Naive thymus-derived CD4-positive, alpha-beta T cell (primary cell): ENCODE measurements around the gene LCA5. TPM values are rescaled to one million over a fixed set of nuclear protein-coding genes. Genes with fewer than 3 reads are reported as not detected.
"Not testable (repeated sequence)": the region's sequence is repeated elsewhere in the genome, so short reads cannot be mapped to it uniquely, and the experiment has no call there.

Source experiments
- ATAC-seq: fragments of 150-1000 bp; cut with Tn5 transposase; 2 replicates; pipeline ENCODE4 v1.10.0; 2021; ENCODE audit warnings: mild to moderate bottlenecking, moderate library complexity
- CTCF ChIA-PET: fragments of 350-600 bp; sonication (Branson Sonifier 250); formaldehyde crosslinking; loops from one replicate; lab custom pipeline; 2021; ENCODE audit warnings: antibody characterized with exemption; lab: Charles Lee
- POLR2A ChIA-PET: fragments of 350-600 bp; sonication (Branson Sonifier 250); formaldehyde crosslinking; loops from one replicate; lab custom pipeline; 2021; ENCODE audit warnings: antibody characterized with exemption, inconsistent platforms; lab: Charles Lee
- DNase-seq, 9 donors: peaks; one replicate each; pipeline versions ENCODE4 v3.0.0 to v3.0.0-alpha.2; 2020 to 2022; ENCODE audit warnings: mixed read lengths in 1 of 9
- H3K27ac ChIP-seq: one replicate; pipeline ENCODE4 v1.7.0; 2013; ENCODE audit warnings: mild to moderate bottlenecking, low read depth, low read length, moderate library complexity
- H3K27me3 ChIP-seq, 2 donors: one replicate each; pipeline ENCODE4 v1.7.0; 2013; ENCODE audit warnings: low read length in 2 of 2, mild to moderate bottlenecking in 2 of 2, moderate library complexity in 2 of 2; ENCODE audit not compliant: control insufficient read depth in 2 of 2, insufficient read depth in 2 of 2
- H3K36me3 ChIP-seq, 3 experiments: 1 replicate in 2 of 3; 2 replicates in 1 of 3; pipeline ENCODE4 v1.7.0; 2013; ENCODE audit warnings: low read length in 3 of 3, mild to moderate bottlenecking in 3 of 3, moderate library complexity in 1 of 3; ENCODE audit not compliant: insufficient read depth in 3 of 3, control insufficient read depth in 2 of 3
- H3K4me1 ChIP-seq, 2 donors: one replicate each; pipeline ENCODE4 v1.7.0; 2013; ENCODE audit warnings: low read length in 2 of 2, mild to moderate bottlenecking in 2 of 2, moderate library complexity in 1 of 2; ENCODE audit not compliant: control insufficient read depth in 2 of 2, insufficient read depth in 2 of 2
- H3K4me3 ChIP-seq: 2 replicates; pipeline ENCODE4 v1.7.0; 2013; ENCODE audit warnings: mild to moderate bottlenecking, low read length
- H3K9me3 ChIP-seq, 3 experiments: 1 replicate in 2 of 3; 2 replicates in 1 of 3; pipeline ENCODE4 v1.7.0; 2013; ENCODE audit warnings: low read length in 3 of 3; ENCODE audit not compliant: control insufficient read depth in 2 of 3
- H3K27ac Mint-ChIP-seq, 9 donors: one replicate each; pipeline ENCODE4 v1.8.0; 2020 to 2022; ENCODE audit warnings: mixed read lengths in 9 of 9, mild to moderate bottlenecking in 8 of 9, moderate library complexity in 5 of 9, inconsistent platforms in 2 of 9
- H3K27me3 Mint-ChIP-seq, 5 donors: one replicate each; pipeline ENCODE4 v1.8.0; 2021 to 2022; ENCODE audit warnings: mixed read lengths in 5 of 5, mild to moderate bottlenecking in 1 of 5
- H3K36me3 Mint-ChIP-seq, 5 donors: one replicate each; pipeline ENCODE4 v1.8.0; 2020 to 2022; ENCODE audit warnings: mixed read lengths in 5 of 5, mild to moderate bottlenecking in 3 of 5, inconsistent platforms in 1 of 5
- H3K4me1 Mint-ChIP-seq, 7 donors: one replicate each; pipeline ENCODE4 v1.8.0; 2020 to 2022; ENCODE audit warnings: mixed read lengths in 7 of 7, mild to moderate bottlenecking in 3 of 7, inconsistent platforms in 1 of 7
- H3K4me3 Mint-ChIP-seq, 10 donors: one replicate each; pipeline ENCODE4 v1.8.0; 2020 to 2022; ENCODE audit warnings: mild to moderate bottlenecking in 10 of 10, mixed read lengths in 10 of 10, moderate library complexity in 6 of 10, inconsistent platforms in 2 of 10
- H3K9me3 Mint-ChIP-seq, 11 donors: one replicate each; pipeline ENCODE4 v1.8.0; 2020 to 2022; ENCODE audit warnings: mixed read lengths in 11 of 11, mild to moderate bottlenecking in 4 of 11, inconsistent platforms in 1 of 11, moderate library complexity in 1 of 11
- intact Hi-C, 2 donors: fragments of 100-400 bp; cut with micrococcal nuclease; formaldehyde crosslinking; loops; one replicate each; pipeline ENCODE4 v1.15.1; 2023
- polyA plus RNA-seq, 2 donors: library from polyadenylated mRNA; unstranded; fragments of 300-500 nt; fragmentation: Illumina TruSeq; gene quantifications; one replicate each; pipeline ENCODE4 v1.2.3, GENCODE V29; 2021
- total RNA-seq, 6 experiments: library from RNA in 5 of 6; stranded (reverse) in 5 of 6; gene quantifications; 1 replicate in 5 of 6; 2 replicates in 1 of 6; pipeline ENCODE4 v1.2.3 and lab custom pipeline; 2021 to 2026

LCA5 gene
- total and polyA plus RNA-seq, 7 experiments from 2014 or later = 0.10 to 0.65 (median 0.30) TPM

GRCh38 chr6:79543886-79544285 is 6.7 kb upstream of the LCA5 start:
- Mint-ChIP-seq H3K27ac (peak overlapping the region in 1 of 9 donors; percentile 42), H3K9me3 (no peaks in the 10 kb centered on the region), H3K4me3 (no peak overlapping the region), H3K36me3 (peaks cover 0 to 16% (median 4%) of the 10 kb centered on the region in 5 donors), H3K27me3 (peaks cover 0 to 3% (median 0%) of the 10 kb centered on the region in 5 donors), H3K4me1 (peaks cover 0 to 18% (median 2%) of the 10 kb centered on the region in 7 donors)
- H3K36me3 ChIP-seq = no peaks in the 10 kb centered on the region
- ChIA-PET POLR2A (no interaction called here), CTCF (no interaction called here)
- H3K27me3 ChIP-seq = no peaks in the 10 kb centered on the region
- intact Hi-C loops = no loop called here
- no peaks in the 10 kb centered on the region for H3K4me1 ChIP-seq
- H3K9me3 ChIP-seq = no peaks in the 10 kb centered on the region
- ATAC-seq (no peak), DNase-seq (no peak)
- H3K27ac ChIP-seq = no peak overlapping the region
- no peak overlapping the region for H3K4me3 ChIP-seq

DNA sequence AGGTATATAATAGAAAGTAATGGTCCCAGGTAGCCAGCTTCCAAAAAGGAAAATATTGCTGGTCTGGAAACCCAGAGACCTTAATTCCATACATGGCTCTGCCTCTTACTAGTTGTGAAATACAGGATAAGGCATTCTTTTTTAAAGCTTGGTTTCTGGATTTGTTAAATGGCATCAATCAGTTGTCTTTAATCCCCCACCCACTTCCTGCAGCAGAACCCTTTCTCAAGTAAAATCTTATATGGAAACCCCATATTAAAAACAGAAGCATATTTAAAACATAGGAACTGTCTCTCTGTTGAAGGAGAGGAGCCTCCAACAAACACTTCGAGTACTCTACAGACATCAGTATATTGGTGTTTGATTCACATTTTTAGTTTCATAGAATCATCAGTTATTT is 6.2 kb upstream of the LCA5 start:
- no peaks in the 10 kb centered on the region for H3K4me1 ChIP-seq
- no peaks in the 10 kb centered on the region for H3K27me3 ChIP-seq
- DNase-seq = no peak
- no peaks in the 10 kb centered on the region for H3K9me3 Mint-ChIP-seq
- H3K27ac ChIP-seq = no peak overlapping the region
- H3K36me3 ChIP-seq = no peaks in the 10 kb centered on the region
- peaks cover 0 to 18% (median 2%) of the 10 kb centered on the region in 7 donors for H3K4me1 Mint-ChIP-seq
- CTCF ChIA-PET = no interaction called here
- POLR2A ChIA-PET = no interaction called here
- no peaks in the 10 kb centered on the region for H3K9me3 ChIP-seq
- H3K27ac Mint-ChIP-seq = no peak overlapping the region
- intact Hi-C loops = no loop called here
- peaks cover 0 to 3% (median 0%) of the 10 kb centered on the region in 5 donors for H3K27me3 Mint-ChIP-seq
- H3K4me3 ChIP-seq = no peak overlapping the region
- peaks cover 0 to 16% (median 4%) of the 10 kb centered on the region in 5 donors for H3K36me3 Mint-ChIP-seq
- no peak overlapping the region for H3K4me3 Mint-ChIP-seq
- ATAC-seq = no peak

DNA sequence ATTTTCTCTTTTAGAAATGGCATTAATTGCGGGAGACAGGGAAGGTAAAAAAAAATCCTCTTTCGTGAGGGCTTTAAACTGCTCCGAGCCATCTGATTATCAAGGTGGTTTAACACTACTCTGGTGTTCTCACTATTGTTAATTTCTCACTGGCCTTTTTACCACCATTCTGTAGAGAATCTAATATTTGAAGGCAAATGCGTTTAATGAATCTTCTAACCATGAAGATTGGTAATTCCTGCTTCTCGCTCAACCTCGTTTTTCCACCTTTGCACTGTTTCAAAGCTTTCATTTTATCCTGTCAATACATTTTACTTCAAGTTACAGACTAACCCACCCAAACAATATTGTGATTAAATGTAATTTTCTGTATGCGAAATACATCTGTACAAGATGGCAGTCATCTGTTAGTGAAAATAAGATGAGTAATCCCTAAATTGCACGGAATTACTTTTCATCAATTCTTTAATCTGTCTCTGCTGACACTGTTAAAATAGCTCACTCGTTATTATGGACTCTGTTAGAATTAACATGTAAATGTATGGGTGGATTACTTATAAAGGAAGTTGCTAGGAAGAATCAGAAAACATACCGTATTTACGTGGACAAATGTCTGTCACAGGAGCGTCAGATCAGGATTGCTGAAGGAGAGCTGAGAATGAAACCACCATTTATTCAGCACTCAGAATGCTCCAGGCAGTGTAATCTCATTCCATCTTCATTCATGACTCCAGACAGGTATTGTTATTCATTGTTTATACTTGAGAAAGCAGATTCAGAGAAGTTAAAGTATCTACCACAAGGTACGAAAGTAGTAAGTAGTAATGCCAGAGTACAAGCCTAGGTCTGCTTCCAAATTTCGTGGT is 1.1 kb upstream of the LCA5 start:
- Histone ChIP-seq H3K27me3 (peaks cover 0 to 4% of the 10 kb centered on the region in 2 donors), H3K36me3 (no peaks in the 10 kb centered on the region), H3K9me3 (no peaks in the 10 kb centered on the region), H3K27ac (no peak overlapping the region), H3K4me1 (peaks cover 4 to 6% of the 10 kb centered on the region in 2 donors), H3K4me3 (no peak overlapping the region)
- POLR2A ChIA-PET = no interaction called here
- Mint-ChIP-seq H3K27me3 (peaks cover 0 to 20% (median 6%) of the 10 kb centered on the region in 5 donors), H3K4me1 (peaks cover 0 to 7% (median 0%) of the 10 kb centered on the region in 7 donors), H3K27ac (no peak overlapping the region), H3K4me3 (no peak overlapping the region), H3K9me3 (no peaks in the 10 kb centered on the region), H3K36me3 (peaks cover 0 to 8% (median 4%) of the 10 kb centered on the region in 5 donors)
- DNase-seq (peak in 1 of 9 donors; percentile 0), ATAC-seq (no peak)
- CTCF ChIA-PET = no interaction called here
- intact Hi-C loops = loop anchor here in 1 of 2 donors (10.0 kb wide), 1 partner anchor 566 kb away; the partner anchor contains the start of gene BCKDHB

DNA sequence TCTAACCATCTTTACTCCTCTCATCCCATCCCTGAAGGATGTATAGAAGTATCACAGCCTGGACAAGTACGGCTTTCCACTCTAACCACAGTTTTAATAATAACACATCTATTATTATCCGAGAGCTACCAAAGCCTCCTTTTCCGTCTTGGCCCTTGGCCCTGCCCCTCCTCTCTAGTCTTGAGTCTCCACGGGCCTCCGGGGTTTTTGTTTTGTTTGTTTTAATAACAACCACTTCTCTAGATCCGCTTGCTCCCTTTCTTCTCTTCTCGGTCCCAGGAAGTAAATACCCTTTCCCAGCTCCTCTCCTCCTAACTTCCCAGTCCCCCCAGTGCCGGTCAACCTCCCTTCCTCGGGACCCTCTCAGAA is 661 bp downstream of the LCA5 start:
- POLR2A ChIA-PET = interaction anchor here (1.9 kb wide), 1 partner anchor 458 kb away, joined by 6 read pairs; the partner anchor contains the start of gene PHIP
- Histone ChIP-seq H3K4me3 (peak overlapping the region; percentile 72), H3K9me3 (no peaks in the 10 kb centered on the region), H3K36me3 (no peaks in the 10 kb centered on the region), H3K4me1 (peaks cover 4 to 6% of the 10 kb centered on the region in 2 donors), H3K27me3 (peaks cover 0 to 4% of the 10 kb centered on the region in 2 donors), H3K27ac (peak overlapping the region; percentile 50)
- Mint-ChIP-seq H3K9me3 (no peaks in the 10 kb centered on the region), H3K36me3 (peaks cover 0 to 4% (median 4%) of the 10 kb centered on the region in 5 donors), H3K27ac (no peak overlapping the region), H3K4me3 (no peak overlapping the region), H3K4me1 (peaks cover 0 to 7% (median 0%) of the 10 kb centered on the region in 7 donors), H3K27me3 (peaks cover 0 to 20% (median 6%) of the 10 kb centered on the region in 5 donors)
- ATAC-seq (no peak), DNase-seq (no peak)
- CTCF ChIA-PET = interaction anchor here (0.6 to 1.7 kb wide), 2 partner anchors 32 to 136 kb away, joined by 3 to 4 read pairs; no protein-coding TSS in a partner anchor
- intact Hi-C loops = loop anchor here in 1 of 2 donors (2.0 to 10.0 kb wide), 2 partner anchors 568 to 670 kb away; partner anchors contain the start of genes BCKDHB and IRAK1BP1

DNA sequence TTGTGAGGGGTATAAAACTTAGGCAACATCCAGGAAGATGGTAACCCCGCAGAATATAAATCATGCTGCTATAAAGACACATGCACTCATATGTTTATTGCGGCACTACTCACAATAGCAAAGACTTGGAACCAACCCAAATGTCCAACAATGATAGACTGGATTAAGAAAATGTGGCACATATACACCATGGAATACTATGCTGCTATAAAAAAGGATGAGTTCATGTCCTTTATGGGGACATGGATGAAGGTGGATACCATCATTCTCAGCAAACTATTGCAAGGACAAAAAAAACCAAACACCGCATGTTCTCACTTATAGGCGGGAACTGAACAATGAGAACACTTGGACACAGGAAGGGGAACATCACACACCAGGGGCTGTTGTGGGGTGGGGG is 7.7 kb downstream of the LCA5 start:
- POLR2A ChIA-PET, H3K9me3 ChIP-seq, H3K4me1 Mint-ChIP-seq, H3K4me3 ChIP-seq, H3K27me3 Mint-ChIP-seq, H3K36me3 Mint-ChIP-seq, intact Hi-C loops, H3K4me3 Mint-ChIP-seq, H3K27ac Mint-ChIP-seq, ATAC-seq, H3K36me3 ChIP-seq, DNase-seq, H3K27me3 ChIP-seq, H3K9me3 Mint-ChIP-seq, CTCF ChIA-PET, H3K4me1 ChIP-seq, H3K27ac ChIP-seq: not testable (repeated sequence)

- Histone ChIP-seq H3K4me3 (no peak overlapping the region), H3K4me1 (no peaks in the 10 kb centered on the region), H3K27ac (no peak overlapping the region), H3K27me3 (no peaks in the 10 kb centered on the region), H3K36me3 (no peaks in the 10 kb centered on the region), H3K9me3 (no peaks in the 10 kb centered on the region)
- Mint-ChIP-seq H3K4me3 (no peak overlapping the region), H3K27me3 (no peaks in the 10 kb centered on the region), H3K27ac (no peak overlapping the region), H3K9me3 (peaks cover 0 to 5% (median 0%) of the 10 kb centered on the region in 11 donors), H3K4me1 (no peaks in the 10 kb centered on the region), H3K36me3 (no peaks in the 10 kb centered on the region)
- ChIA-PET CTCF (interaction anchor here (0.8 kb wide), 1 partner anchor 9 kb away, joined by 3 read pairs; no protein-coding TSS in a partner anchor), POLR2A (no interaction called here)
- ATAC-seq (no peak), DNase-seq (no peak)
- intact Hi-C loops = no loop called here
Observed at GRCh38 chr6:79526897-79527296, 10.3 kb downstream of the LCA5 start.
